IMR-90 (cell line): ENCODE measurements around the gene PMF1.

Experiments used
- BHLHE40 ChIP-seq: fragments of 150-350 bp; IDR thresholded peaks from 2 replicates; pipeline ENCODE4 v1.6.1; 2016; ENCODE audit warnings: mild to moderate bottlenecking, low read depth, low read length
- CEBPB ChIP-seq: IDR thresholded peaks from 2 replicates; pipeline ENCODE4 v1.6.1; 2012; ENCODE audit warnings: low read depth, low read length, improper control_type of control experiment
- FOS ChIP-seq: fragments of 150-350 bp; IDR thresholded peaks from 2 replicates; pipeline ENCODE4 v1.6.1; 2016; ENCODE audit warnings: low read depth, low read length
- MAFK ChIP-seq: IDR thresholded peaks from 2 replicates; pipeline ENCODE4 v1.6.1; 2012; ENCODE audit warnings: low read depth, low read length, improper control_type of control experiment
- MXI1 ChIP-seq: IDR thresholded peaks from 2 replicates; pipeline ENCODE4 v1.6.1; 2012; ENCODE audit warnings: low read depth, mild to moderate bottlenecking, low read length, moderate library complexity, borderline replicate concordance
- POLR2A ChIP-seq: IDR thresholded peaks from 2 replicates; pipeline ENCODE4 v1.6.1; 2012; ENCODE audit warnings: mild to moderate bottlenecking, low read depth, low read length
- RAD21 ChIP-seq: IDR thresholded peaks from 2 replicates; pipeline ENCODE4 v1.6.1; 2012; ENCODE audit warnings: low read length, improper control_type of control experiment
- RFX5 ChIP-seq: IDR thresholded peaks from 2 replicates; pipeline ENCODE4 v1.8.0; 2012; ENCODE audit warnings: low read depth, mild to moderate bottlenecking, low read length, moderate library complexity
- SMC3 ChIP-seq: fragments of 150-350 bp; IDR thresholded peaks from 2 replicates; pipeline ENCODE4 v1.6.1; 2016; ENCODE audit warnings: low read depth, mild to moderate bottlenecking, antibody characterized with exemption, low read length, moderate library complexity
- TF ChIP-seq, protein P1 (sequence below): conservative IDR thresholded peaks from 2 replicates; pipeline ENCODE4 v1.5.1; 2012; ENCODE audit warnings: mild to moderate bottlenecking, low read depth, low read length, improper control_type of control experiment
- TF ChIP-seq, protein P2 (sequence below): fragments of 150-350 bp; IDR thresholded peaks from 2 replicates; pipeline ENCODE4 v1.6.1; 2016; ENCODE audit warnings: low read depth, mild to moderate bottlenecking, low read length, moderate library complexity, borderline replicate concordance

DNA sequence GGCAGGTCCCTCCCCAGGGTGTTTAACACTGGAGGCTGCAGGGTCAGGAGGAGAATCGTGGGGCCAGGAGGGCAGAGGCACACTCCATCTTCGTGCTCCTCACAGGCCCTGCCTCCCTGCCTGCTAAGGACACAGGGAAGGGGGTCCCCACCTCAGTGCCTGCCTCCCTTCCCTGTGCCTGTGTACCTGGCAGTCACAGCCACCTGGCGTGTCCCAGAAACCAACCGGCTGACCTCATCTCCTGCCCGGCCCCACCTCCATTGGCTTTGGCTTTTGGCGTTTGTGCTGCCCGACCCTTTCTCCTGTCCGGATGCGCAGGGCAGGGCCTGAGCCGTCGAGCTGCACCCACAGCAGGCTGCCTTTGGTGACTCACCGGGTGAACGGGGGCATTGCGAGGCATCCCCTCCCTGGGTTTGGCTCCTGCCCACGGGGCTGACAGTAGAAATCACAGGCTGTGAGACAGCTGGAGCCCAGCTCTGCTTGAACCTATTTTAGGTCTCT, 28.6 kb downstream of the PMF1 start:
- no peak for TF ChIP-seq RAD21
- no peak for TF ChIP-seq POLR2A
- TF ChIP-seq, protein P1, sequence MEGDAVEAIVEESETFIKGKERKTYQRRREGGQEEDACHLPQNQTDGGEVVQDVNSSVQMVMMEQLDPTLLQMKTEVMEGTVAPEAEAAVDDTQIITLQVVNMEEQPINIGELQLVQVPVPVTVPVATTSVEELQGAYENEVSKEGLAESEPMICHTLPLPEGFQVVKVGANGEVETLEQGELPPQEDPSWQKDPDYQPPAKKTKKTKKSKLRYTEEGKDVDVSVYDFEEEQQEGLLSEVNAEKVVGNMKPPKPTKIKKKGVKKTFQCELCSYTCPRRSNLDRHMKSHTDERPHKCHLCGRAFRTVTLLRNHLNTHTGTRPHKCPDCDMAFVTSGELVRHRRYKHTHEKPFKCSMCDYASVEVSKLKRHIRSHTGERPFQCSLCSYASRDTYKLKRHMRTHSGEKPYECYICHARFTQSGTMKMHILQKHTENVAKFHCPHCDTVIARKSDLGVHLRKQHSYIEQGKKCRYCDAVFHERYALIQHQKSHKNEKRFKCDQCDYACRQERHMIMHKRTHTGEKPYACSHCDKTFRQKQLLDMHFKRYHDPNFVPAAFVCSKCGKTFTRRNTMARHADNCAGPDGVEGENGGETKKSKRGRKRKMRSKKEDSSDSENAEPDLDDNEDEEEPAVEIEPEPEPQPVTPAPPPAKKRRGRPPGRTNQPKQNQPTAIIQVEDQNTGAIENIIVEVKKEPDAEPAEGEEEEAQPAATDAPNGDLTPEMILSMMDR: no peak
- TF ChIP-seq, protein P2, sequence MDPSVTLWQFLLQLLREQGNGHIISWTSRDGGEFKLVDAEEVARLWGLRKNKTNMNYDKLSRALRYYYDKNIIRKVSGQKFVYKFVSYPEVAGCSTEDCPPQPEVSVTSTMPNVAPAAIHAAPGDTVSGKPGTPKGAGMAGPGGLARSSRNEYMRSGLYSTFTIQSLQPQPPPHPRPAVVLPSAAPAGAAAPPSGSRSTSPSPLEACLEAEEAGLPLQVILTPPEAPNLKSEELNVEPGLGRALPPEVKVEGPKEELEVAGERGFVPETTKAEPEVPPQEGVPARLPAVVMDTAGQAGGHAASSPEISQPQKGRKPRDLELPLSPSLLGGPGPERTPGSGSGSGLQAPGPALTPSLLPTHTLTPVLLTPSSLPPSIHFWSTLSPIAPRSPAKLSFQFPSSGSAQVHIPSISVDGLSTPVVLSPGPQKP: no peak
- no peak for TF ChIP-seq RFX5
- no peak for TF ChIP-seq CEBPB
- TF ChIP-seq BHLHE40: no peak
- peak; percentile 20; the same call in 1 of the 2 replicates for TF ChIP-seq FOS
- no peak for TF ChIP-seq MXI1
- no peak for TF ChIP-seq SMC3
- no peak for TF ChIP-seq MAFK
